Nasal cavity respiratory epithelium epithelial cell of viscerocranial mucosa (primary cell): ENCODE results near the gene CNMD. TPM values are rescaled to one million over a fixed set of nuclear protein-coding genes. Genes with fewer than 3 reads are reported as not detected.

Experiments
- total RNA-seq: library from RNA; depleted of rRNA; stranded (reverse); fragments of >200 nt; gene quantifications from 2 replicates; pipeline ENCODE4 v1.2.3, GENCODE V29; 2014

CNMD gene
- not detected in 2 replicates for total RNA-seq

GRCh38 chr13:52739468-52740071, at the start of gene CNMD:
Gene CNMD (minus strand): TSS chr13:52739820. CDS start chr13:52739701, 119 bp downstream.

Other genes with a start within 250 kb of the CNMD start
- gene HNRNPA1L2, start 97.4 kb downstream of the CNMD start, total RNA-seq: 4.3 and 4.8 TPM in 2 replicates
- 34.2 and 36.2 TPM in 2 replicates for gene SUGT1, start 87.0 kb downstream of the CNMD start, total RNA-seq
- not detected in 2 replicates for gene PCDH8, start 108.8 kb upstream of the CNMD start, total RNA-seq